Gastroesophageal sphincter (tissue), 4 donors: ENCODE measurements around the gene NUP43. TPM values are rescaled to one million over a fixed set of nuclear protein-coding genes. Genes with fewer than 3 reads are reported as not detected.

ENCODE experiments used
- ATAC-seq: fragments of 150-250 bp; one replicate; pipeline ENCODE4 v1.9.1; 2016; ENCODE audit warnings: mild to moderate bottlenecking, moderate library complexity
- H3K27ac ChIP-seq, 4 donors: fragments of 200-600 bp; sonication (generic) in 3 of 4; 1 replicate in 3 of 4; 2 replicates in 1 of 4; pipeline ENCODE4 v1.5.1; 2016 to 2019
- H3K27me3 ChIP-seq: fragments of 200-600 bp; sonication (generic); one replicate; pipeline ENCODE4 v1.5.1; 2019
- H3K36me3 ChIP-seq, 2 donors: fragments of 200-600 bp; sonication (generic); one replicate each; pipeline ENCODE4 v1.5.1; 2019; ENCODE audit warnings: control low read depth in 1 of 2
- H3K4me1 ChIP-seq, 3 donors: fragments of 200-600 bp; sonication (generic); 1 replicate in 2 of 3; 2 replicates in 1 of 3; pipeline ENCODE4 v1.5.1; 2016 to 2019; ENCODE audit warnings: control low read depth in 2 of 3
- H3K4me3 ChIP-seq, 2 donors: fragments of 200-600 bp; sonication (generic); one replicate each; pipeline ENCODE4 v1.5.1; 2019; ENCODE audit warnings: mild to moderate bottlenecking in 1 of 2, moderate library complexity in 1 of 2
- H3K9me3 ChIP-seq, 3 donors: fragments of 200-600 bp; sonication (generic); one replicate each; pipeline ENCODE4 v1.5.1; 2017 to 2019; ENCODE audit warnings: control low read depth in 2 of 3
- CTCF ChIP-seq, 4 experiments: fragments of 200-600 bp in 2 of 4; fragments of 450-650 bp in 2 of 4; sonication (generic) in 1 of 4; IDR thresholded peaks; one replicate each; pipeline ENCODE4 v1.5.1; 2017 to 2019; ENCODE audit warnings: antibody characterized with exemption in 4 of 4, mild to moderate bottlenecking in 2 of 4, moderate library complexity in 2 of 4
- EP300 ChIP-seq: sonication (generic); formaldehyde crosslinking; IDR thresholded peaks from one replicate; pipeline ENCODE4 v1.6.1; 2017; ENCODE audit warnings: antibody characterized with exemption, mild to moderate bottlenecking
- POLR2A ChIP-seq, 2 donors: fragments of 450-650 bp; IDR thresholded peaks; one replicate each; pipeline ENCODE4 v1.6.1; 2017; ENCODE audit warnings: antibody characterized with exemption in 2 of 2, mild to moderate bottlenecking in 2 of 2, moderate library complexity in 1 of 2
- POLR2AphosphoS5 ChIP-seq: sonication (generic); formaldehyde crosslinking; IDR thresholded peaks from one replicate; pipeline ENCODE4 v1.6.1; 2017; ENCODE audit warnings: antibody characterized with exemption
- WGBS, 2 donors: methylation state at CpG; one replicate each; pipeline ENCODE4 v1.1.5; 2018; ENCODE audit warnings: low coverage in 1 of 2; 5-methylcytosine and 5-hydroxymethylcytosine counted together
- total RNA-seq, 4 donors: library from RNA; depleted of rRNA; stranded (reverse); fragments of >200 nt; gene quantifications; one replicate each; pipeline ENCODE4 v1.1.0, GENCODE V29; 2016

NUP43 gene
- total RNA-seq, 4 donors from 2014 or later: 15.0 to 29.4 (median 19.3) TPM

GRCh38 chr6:149733089-149733720, 13.1 kb downstream of the NUP43 start:
- Histone ChIP-seq H3K9me3 (no peaks in the 10 kb centered on the region), H3K27ac (no peak overlapping the region), H3K27me3 (no peaks in the 10 kb centered on the region), H3K4me1 (no peaks in the 10 kb centered on the region), H3K4me3 (no peak overlapping the region), H3K36me3 (peaks cover 0 to 100% of the 10 kb centered on the region in 2 donors)
- TF ChIP-seq POLR2A (IDR thresholded peaks at IDR 0.05) (no peak), CTCF (IDR thresholded peaks at IDR 0.05) (no peak), EP300 (no peak), POLR2AphosphoS5 (no peak)
- WGBS, 2 donors: 86 to 100% methylated on average over 2 of the region's 2 CpGs
- ATAC-seq: no peak

GRCh38 chr6:149729824-149730223, 16.5 kb downstream of the NUP43 start:
- ATAC-seq: no peak

GRCh38 chr6:149728499-149729234, 17.7 kb downstream of the NUP43 start:
- ATAC-seq: no peak
- H3K27me3 ChIP-seq: no peaks in the 10 kb centered on the region
- H3K4me3 ChIP-seq: no peak overlapping the region
- no peaks in the 10 kb centered on the region for H3K9me3 ChIP-seq
- no peak overlapping the region for H3K27ac ChIP-seq
- TF ChIP-seq POLR2AphosphoS5 (no peak), EP300 (no peak)
- peaks cover 0 to 95% of the 10 kb centered on the region in 2 donors for H3K36me3 ChIP-seq
- WGBS, 2 donors: 85 to 92% methylated on average over 3 to 4 of the region's 5 CpGs
- H3K4me1 ChIP-seq: peaks cover 0 to 3% (median 0%) of the 10 kb centered on the region in 3 donors

More at GRCh38 chr6:149729824-149730223, 16.5 kb downstream of the NUP43 start:
- Histone ChIP-seq H3K27me3 (no peaks in the 10 kb centered on the region), H3K9me3 (no peaks in the 10 kb centered on the region), H3K27ac (no peak overlapping the region), H3K4me1 (no peaks in the 10 kb centered on the region), H3K36me3 (peaks cover 0 to 100% of the 10 kb centered on the region in 2 donors), H3K4me3 (no peak overlapping the region)
- 91 to 93% methylated on average over 7 to 8 of the region's 8 CpGs for WGBS, 2 donors
- TF ChIP-seq POLR2AphosphoS5 (no peak), CTCF (IDR thresholded peaks at IDR 0.05) (no peak), EP300 (no peak), POLR2A (IDR thresholded peaks at IDR 0.05) (no peak)

GRCh38 chr6:149727793-149728498, 18.4 kb downstream of the NUP43 start:
- Histone ChIP-seq H3K27ac (no peak overlapping the region), H3K36me3 (peaks cover 0 to 90% of the 10 kb centered on the region in 2 donors)
- WGBS, 2 donors: 79 to 81% methylated on average over 4 of the region's 4 CpGs

More at GRCh38 chr6:149727793-149728498, 18.4 kb downstream of the NUP43 start:
- H3K27me3 ChIP-seq: no peaks in the 10 kb centered on the region
- TF ChIP-seq CTCF (IDR thresholded peaks at IDR 0.05) (no peak), POLR2A (IDR thresholded peaks at IDR 0.05) (no peak)
- H3K4me1 ChIP-seq: peaks cover 0 to 6% (median 0%) of the 10 kb centered on the region in 3 donors
- H3K4me3 ChIP-seq: no peak overlapping the region
- no peak for ATAC-seq
- H3K9me3 ChIP-seq: no peaks in the 10 kb centered on the region
